ENCODE data around the gene PRKCSH. TPM values are rescaled to one million over a fixed set of nuclear protein-coding genes. Genes with fewer than 3 reads are reported as not detected.

The PRKCSH gene
- total RNA-seq, 2 experiments from 2014 or later = 95.6 to 271 TPM

GRCh38 chr19:11489378-11489777 lies 53.9 kb downstream of the PRKCSH start:
- no peak overlapping the region for H2AFZ ChIP-seq (ENCODE audit: low read length)
- H3K4me3 ChIP-seq (ENCODE audit: low read depth, low read length, poor library complexity, severe bottlenecking) = no peak overlapping the region
- no peak for DNase-seq (ENCODE audit: low spot score)
- H3K27ac ChIP-seq (ENCODE audit: low read depth, low read length, poor library complexity, severe bottlenecking) = no peak overlapping the region
- CTCF ChIA-PET (ENCODE audit: unreplicated experiment) = no interaction called here
- no peak overlapping the region for H3K4me2 ChIP-seq (ENCODE audit: low read length)
- TF ChIP-seq EZH2phosphoT487 (IDR thresholded peaks at IDR 0.05; ENCODE audit: borderline replicate concordance, low read depth, low read length) (no peak), CTCF (conservative IDR thresholded peaks at IDR 0.05; ENCODE audit: low read length) (no peak)
- no peaks in the 10 kb centered on the region for H3K4me1 ChIP-seq (ENCODE audit: insufficient read depth, low read length, poor library complexity, severe bottlenecking)
- H3K79me2 ChIP-seq (ENCODE audit: insufficient read depth, low read depth, low read length) = no peaks in the 10 kb centered on the region
- H3K9me2 ChIP-seq (ENCODE audit: insufficient read depth, low read length) = no peaks in the 10 kb centered on the region
- intact Hi-C loops (cut with micrococcal nuclease; ENCODE audit: unreplicated experiment) = no loop called here
- no TSS peak for BruUV-seq (replicated peaks)
- peaks cover 27% of the 10 kb centered on the region for H3K36me3 ChIP-seq (ENCODE audit: insufficient read depth, low read length)
- H4K20me1 ChIP-seq (ENCODE audit: insufficient read depth, low read length) = no peaks in the 10 kb centered on the region
- POLR2A ChIA-PET = no interaction called here
- no peaks in the 10 kb centered on the region for H3K9me3 ChIP-seq (ENCODE audit: low read length)

GRCh38 chr19:11494634-11495285 lies 59.3 kb downstream of the PRKCSH start:
- no peaks in the 10 kb centered on the region for H3K9me2 ChIP-seq (ENCODE audit: insufficient read depth, low read length)
- H3K4me1 ChIP-seq (ENCODE audit: insufficient read depth, low read length, poor library complexity, severe bottlenecking) = no peaks in the 10 kb centered on the region
- no peaks in the 10 kb centered on the region for H4K20me1 ChIP-seq (ENCODE audit: insufficient read depth, low read length)
- H3K36me3 ChIP-seq (ENCODE audit: insufficient read depth, low read length) = peaks cover 42% of the 10 kb centered on the region
- no peak overlapping the region for H3K4me3 ChIP-seq (ENCODE audit: low read depth, low read length, poor library complexity, severe bottlenecking)
- no peak overlapping the region for H3K4me2 ChIP-seq (ENCODE audit: low read length)
- no peak for TF ChIP-seq EZH2phosphoT487 (IDR thresholded peaks at IDR 0.05; ENCODE audit: borderline replicate concordance, low read depth, low read length)
- TF ChIP-seq CTCF (conservative IDR thresholded peaks at IDR 0.05; ENCODE audit: low read length) = no peak
- no peaks in the 10 kb centered on the region for H3K79me2 ChIP-seq (ENCODE audit: insufficient read depth, low read depth, low read length)
- no peak for DNase-seq (ENCODE audit: low spot score)
- POLR2A ChIA-PET = no interaction called here
- CTCF ChIA-PET (ENCODE audit: unreplicated experiment) = no interaction called here
- intact Hi-C loops (cut with micrococcal nuclease; ENCODE audit: unreplicated experiment) = no loop called here
- no peaks in the 10 kb centered on the region for H3K9me3 ChIP-seq (ENCODE audit: low read length)
- H2AFZ ChIP-seq (ENCODE audit: low read length) = no peak overlapping the region
- H3K27ac ChIP-seq (ENCODE audit: low read depth, low read length, poor library complexity, severe bottlenecking) = no peak overlapping the region
- BruUV-seq (replicated peaks) = no TSS peak

- Histone ChIP-seq H3K4me1 (ENCODE audit: insufficient read depth, low read length, poor library complexity, severe bottlenecking) (no peaks in the 10 kb centered on the region), H2AFZ (ENCODE audit: low read length) (no peak overlapping the region), H3K27ac (ENCODE audit: low read depth, low read length, poor library complexity, severe bottlenecking) (no peak overlapping the region), H3K36me3 (ENCODE audit: insufficient read depth, low read length) (peaks cover 37% of the 10 kb centered on the region), H4K20me1 (ENCODE audit: insufficient read depth, low read length) (no peaks in the 10 kb centered on the region), H3K4me2 (ENCODE audit: low read length) (no peak overlapping the region), H3K9me3 (ENCODE audit: low read length) (no peaks in the 10 kb centered on the region), H3K79me2 (ENCODE audit: insufficient read depth, low read depth, low read length) (no peaks in the 10 kb centered on the region), H3K9me2 (ENCODE audit: insufficient read depth, low read length) (no peaks in the 10 kb centered on the region), H3K4me3 (ENCODE audit: low read depth, low read length, poor library complexity, severe bottlenecking) (no peak overlapping the region)
- TF ChIP-seq EZH2phosphoT487 (IDR thresholded peaks at IDR 0.05; ENCODE audit: borderline replicate concordance, low read depth, low read length) (no peak), CTCF (conservative IDR thresholded peaks at IDR 0.05; ENCODE audit: low read length) (no peak)
- POLR2A ChIA-PET = no interaction called here
- intact Hi-C loops (cut with micrococcal nuclease; ENCODE audit: unreplicated experiment) = no loop called here
- BruUV-seq (replicated peaks) = no TSS peak
- CTCF ChIA-PET (ENCODE audit: unreplicated experiment) = no interaction called here
- no peak for DNase-seq (ENCODE audit: low spot score)
Observed at GRCh38 chr19:11495481-11495880, 60.0 kb downstream of the PRKCSH start.
